GM12892 (cell line): ENCODE data around the gene MECP2.

Source experiments
- POLR2A ChIP-seq: IDR thresholded peaks from 2 replicates; pipeline ENCODE4 v1.6.1; 2011; ENCODE audit warnings: low read depth, low read length, control low read depth
- POLR2AphosphoS5 ChIP-seq: IDR thresholded peaks from 2 replicates; pipeline ENCODE4 v1.6.1; 2011; ENCODE audit warnings: low read depth, low read length, control low read depth
- TAF1 ChIP-seq: IDR thresholded peaks from 2 replicates; pipeline ENCODE4 v1.6.1; 2011; ENCODE audit warnings: low read depth, mild to moderate bottlenecking, control low read depth, low read length, borderline replicate concordance

DNA sequence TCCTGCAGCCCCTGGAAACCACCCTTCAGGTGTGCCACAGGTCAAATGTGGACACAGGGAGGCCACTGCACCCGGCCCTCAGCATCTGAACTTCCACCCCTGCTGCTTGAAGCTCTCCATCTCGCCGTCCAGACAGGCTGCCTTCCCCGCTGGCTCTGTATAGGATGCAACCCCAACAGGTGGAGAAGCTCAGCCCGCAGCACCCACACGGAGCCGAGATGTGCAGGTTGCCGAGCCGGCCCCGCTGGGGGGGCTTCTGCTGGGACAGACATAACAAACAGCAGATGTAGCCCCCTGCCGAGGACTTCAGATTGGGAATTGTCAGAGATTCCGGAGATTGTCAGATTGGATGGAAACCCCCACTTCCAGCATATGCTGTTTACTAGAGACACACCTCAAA lies 104.4 kb downstream of the MECP2 start:
- TF ChIP-seq POLR2AphosphoS5: no peak
- no peak for TF ChIP-seq POLR2A
- no peak for TF ChIP-seq TAF1
